Measurements from ENCODE around the gene PPFIBP1.

DNA sequence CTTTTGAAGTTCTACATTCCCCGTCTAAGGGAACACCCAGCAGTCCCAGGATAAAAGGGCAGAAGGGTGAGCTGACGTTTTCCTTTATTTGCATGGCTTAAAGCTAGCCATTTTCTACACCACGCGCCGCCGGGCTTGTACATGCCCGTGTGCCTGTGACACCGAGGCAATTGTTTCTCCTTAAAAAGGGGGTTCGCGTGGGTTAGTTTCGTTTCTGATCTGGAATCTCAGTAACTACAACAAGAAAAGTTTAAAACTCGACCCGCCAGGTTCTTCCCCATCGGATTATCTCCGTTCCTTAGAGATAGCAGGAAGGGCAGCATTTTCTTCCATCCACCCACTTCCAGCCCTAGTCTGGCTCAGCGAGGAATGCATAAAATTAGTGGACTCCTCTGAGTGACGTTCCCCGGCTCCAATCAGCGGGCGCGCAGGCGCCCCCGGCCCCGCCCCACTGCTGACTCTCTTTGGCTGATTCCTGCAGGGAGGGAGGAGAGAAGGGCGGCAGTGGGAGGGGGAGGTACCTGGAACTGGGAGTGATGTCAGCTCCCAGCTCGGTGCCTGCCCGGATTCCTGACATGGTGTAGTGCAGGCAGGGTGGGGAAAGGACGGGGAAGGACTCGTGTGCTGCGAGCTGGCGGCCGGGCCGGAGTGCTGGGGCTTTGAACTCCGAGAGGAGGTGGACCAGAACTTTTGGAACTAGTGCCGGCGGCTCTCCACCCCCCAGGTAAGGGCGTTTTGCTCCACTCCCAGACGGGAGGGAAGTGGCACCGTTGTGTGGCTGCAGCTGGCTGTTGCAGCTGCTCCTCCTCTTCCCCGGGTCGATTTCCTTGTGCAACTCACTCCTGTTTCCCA is at the start of gene PPFIBP1:
- peak; percentile 82 to 98 for TF ChIP-seq POLR2A (IDR thresholded peaks at IDR 0.05)
- peak in 5 of 6 experiments; percentile 19 to 54 (median 37) for TF ChIP-seq CTCF (IDR thresholded peaks at IDR 0.05)
